ENCODE data around the gene IP6K1.
"Not testable (repeated sequence)": the region's sequence is repeated elsewhere in the genome, so short reads cannot be mapped to it uniquely, and the experiment has no call there.

The IP6K1 gene

DNA sequence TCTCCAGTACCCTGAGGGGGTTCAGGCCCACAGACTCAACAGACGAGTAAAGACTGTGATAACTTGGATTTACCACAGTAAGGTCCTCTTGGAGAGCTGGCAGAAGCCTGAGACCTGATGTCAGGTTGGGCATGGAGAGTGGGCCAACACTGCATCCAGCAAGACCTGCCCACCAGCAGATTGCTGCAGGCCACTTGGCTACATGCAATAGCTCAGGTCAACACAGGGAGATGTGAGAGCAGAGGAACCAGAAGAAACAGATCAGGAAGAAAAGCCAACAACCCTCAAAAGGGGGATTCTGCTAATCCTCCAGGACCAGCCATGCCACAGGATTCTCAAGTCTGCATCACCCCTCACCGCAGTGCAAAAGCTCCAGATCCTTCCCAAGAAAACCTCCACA lies 1.7 kb upstream of the IP6K1 start:
- Histone ChIP-seq H3K9me3 (ENCODE audit: severe bottlenecking) (no peaks in the 10 kb centered on the region), H3K36me3 (ENCODE audit: low read depth) (peaks cover 19% of the 10 kb centered on the region), H3K27me3 (ENCODE audit: insufficient read depth, poor library complexity, severe bottlenecking) (no peaks in the 10 kb centered on the region), H3K27ac (ENCODE audit: poor library complexity, severe bottlenecking) (no peak overlapping the region), H3K4me3 (ENCODE audit: severe bottlenecking) (no peak overlapping the region), H3K4me1 (ENCODE audit: insufficient read depth, poor library complexity, severe bottlenecking) (peaks cover 11% of the 10 kb centered on the region)
- no peak for ATAC-seq (ENCODE audit: low read depth)
- TF ChIP-seq, protein P1, sequence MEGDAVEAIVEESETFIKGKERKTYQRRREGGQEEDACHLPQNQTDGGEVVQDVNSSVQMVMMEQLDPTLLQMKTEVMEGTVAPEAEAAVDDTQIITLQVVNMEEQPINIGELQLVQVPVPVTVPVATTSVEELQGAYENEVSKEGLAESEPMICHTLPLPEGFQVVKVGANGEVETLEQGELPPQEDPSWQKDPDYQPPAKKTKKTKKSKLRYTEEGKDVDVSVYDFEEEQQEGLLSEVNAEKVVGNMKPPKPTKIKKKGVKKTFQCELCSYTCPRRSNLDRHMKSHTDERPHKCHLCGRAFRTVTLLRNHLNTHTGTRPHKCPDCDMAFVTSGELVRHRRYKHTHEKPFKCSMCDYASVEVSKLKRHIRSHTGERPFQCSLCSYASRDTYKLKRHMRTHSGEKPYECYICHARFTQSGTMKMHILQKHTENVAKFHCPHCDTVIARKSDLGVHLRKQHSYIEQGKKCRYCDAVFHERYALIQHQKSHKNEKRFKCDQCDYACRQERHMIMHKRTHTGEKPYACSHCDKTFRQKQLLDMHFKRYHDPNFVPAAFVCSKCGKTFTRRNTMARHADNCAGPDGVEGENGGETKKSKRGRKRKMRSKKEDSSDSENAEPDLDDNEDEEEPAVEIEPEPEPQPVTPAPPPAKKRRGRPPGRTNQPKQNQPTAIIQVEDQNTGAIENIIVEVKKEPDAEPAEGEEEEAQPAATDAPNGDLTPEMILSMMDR (IDR thresholded peaks at IDR 0.05; ENCODE audit: poor library complexity, severe bottlenecking), result no peak
- no peak for DNase-seq (ENCODE audit: low spot score)

DNA sequence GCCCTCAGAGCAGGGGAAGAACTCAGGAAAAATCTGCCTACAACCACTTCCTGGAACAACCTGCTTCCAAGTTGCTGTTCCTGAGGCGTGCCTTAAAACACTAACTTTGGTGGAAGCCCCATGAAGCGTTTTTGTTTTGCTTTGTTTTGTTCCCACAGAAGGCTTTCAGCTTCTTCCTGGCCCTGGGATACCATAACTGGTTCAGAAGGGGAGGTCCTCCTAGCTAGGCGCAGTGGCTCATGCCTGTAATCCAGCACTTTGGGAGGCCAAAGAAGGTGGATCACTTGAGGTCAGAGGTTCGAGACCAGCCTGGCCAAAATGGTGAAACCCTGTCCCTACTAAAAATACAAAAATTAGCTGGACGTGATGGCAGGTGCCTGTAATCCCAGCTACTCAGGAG lies 1.2 kb upstream of the IP6K1 start:
- DNase-seq (ENCODE audit: low spot score), result no peak
- Histone ChIP-seq H3K4me1 (ENCODE audit: insufficient read depth, poor library complexity, severe bottlenecking) (peaks cover 11% of the 10 kb centered on the region), H3K36me3 (ENCODE audit: low read depth) (peaks cover 19% of the 10 kb centered on the region), H3K27ac (ENCODE audit: poor library complexity, severe bottlenecking) (no peak overlapping the region), H3K4me3 (ENCODE audit: severe bottlenecking) (no peak overlapping the region), H3K27me3 (ENCODE audit: insufficient read depth, poor library complexity, severe bottlenecking) (no peaks in the 10 kb centered on the region), H3K9me3 (ENCODE audit: severe bottlenecking) (no peaks in the 10 kb centered on the region)
- TF ChIP-seq, protein P1 (IDR thresholded peaks at IDR 0.05; ENCODE audit: poor library complexity, severe bottlenecking), result no peak
- no peak for ATAC-seq (ENCODE audit: low read depth)

GRCh38 chr3:49787182-49787464 lies 781 bp upstream of the IP6K1 start:
- Histone ChIP-seq H3K27ac (ENCODE audit: poor library complexity, severe bottlenecking) (peak overlapping the region; percentile 49), H3K4me3 (ENCODE audit: severe bottlenecking) (peak overlapping the region; percentile 75), H3K36me3 (ENCODE audit: low read depth) (peaks cover 19% of the 10 kb centered on the region), H3K9me3 (ENCODE audit: severe bottlenecking) (no peaks in the 10 kb centered on the region), H3K4me1 (ENCODE audit: insufficient read depth, poor library complexity, severe bottlenecking) (peaks cover 11% of the 10 kb centered on the region), H3K27me3 (ENCODE audit: insufficient read depth, poor library complexity, severe bottlenecking) (no peaks in the 10 kb centered on the region)
- no peak for DNase-seq (ENCODE audit: low spot score)
- ATAC-seq (ENCODE audit: low read depth), result no peak
- TF ChIP-seq, protein P1 (IDR thresholded peaks at IDR 0.05; ENCODE audit: poor library complexity, severe bottlenecking), result no peak

DNA sequence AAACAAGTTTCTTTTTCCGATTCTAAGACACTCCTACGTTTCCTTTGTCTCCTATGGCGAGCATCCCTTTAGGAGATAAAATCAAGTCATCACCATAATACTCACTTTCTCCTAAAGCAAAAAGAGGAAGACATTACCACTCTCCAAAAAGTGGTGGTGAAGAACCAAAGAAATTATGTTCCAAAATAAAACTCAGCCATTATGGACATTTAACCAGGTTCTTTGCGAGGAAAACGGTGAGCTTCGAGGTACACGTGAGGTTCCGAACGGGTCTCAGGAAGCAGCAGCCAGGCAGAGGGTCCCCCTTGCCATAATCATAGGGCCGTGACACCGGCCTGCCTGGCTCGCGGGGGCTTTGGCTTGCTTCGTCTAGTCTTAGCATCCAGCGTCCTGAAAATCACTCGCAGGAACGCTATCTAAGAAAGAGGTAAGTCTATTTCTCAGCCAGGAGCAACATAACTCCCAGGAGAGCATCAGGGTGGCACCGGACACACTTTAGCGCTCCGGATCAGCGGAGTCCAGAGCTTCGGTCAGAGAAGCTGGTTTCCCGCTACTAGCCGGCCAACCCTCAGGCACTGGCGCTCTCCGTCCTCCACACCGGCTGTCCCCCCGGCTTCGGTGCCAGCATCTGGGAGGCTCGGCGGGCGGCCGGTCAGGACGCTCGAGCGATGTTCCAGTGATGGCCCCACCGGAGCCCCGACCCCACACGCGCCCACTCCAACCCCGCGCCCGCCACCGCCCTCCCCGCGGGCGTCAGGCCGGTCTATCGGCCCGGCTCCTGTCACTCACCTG lies 581 bp downstream of the IP6K1 start:
- H3K4me3 ChIP-seq (ENCODE audit: severe bottlenecking), result peak overlapping the region; percentile 75
- H3K4me1 ChIP-seq (ENCODE audit: insufficient read depth, poor library complexity, severe bottlenecking), result peaks cover 11% of the 10 kb centered on the region
- H3K36me3 ChIP-seq (ENCODE audit: low read depth), result peaks cover 29% of the 10 kb centered on the region
- ATAC-seq (ENCODE audit: low read depth) (peak; percentile 46), DNase-seq (ENCODE audit: low spot score) (peak; percentile 54)
- no peaks in the 10 kb centered on the region for H3K9me3 ChIP-seq (ENCODE audit: severe bottlenecking)
- no peaks in the 10 kb centered on the region for H3K27me3 ChIP-seq (ENCODE audit: insufficient read depth, poor library complexity, severe bottlenecking)
- TF ChIP-seq, protein P1 (IDR thresholded peaks at IDR 0.05; ENCODE audit: poor library complexity, severe bottlenecking), result no peak
- peak overlapping the region; percentile 49 for H3K27ac ChIP-seq (ENCODE audit: poor library complexity, severe bottlenecking)

GRCh38 chr3:49782277-49782676 lies 4.1 kb downstream of the IP6K1 start:
- Histone ChIP-seq H3K4me1 (ENCODE audit: insufficient read depth, poor library complexity, severe bottlenecking) (peaks cover 10% of the 10 kb centered on the region), H3K36me3 (ENCODE audit: low read depth) (peaks cover 42% of the 10 kb centered on the region)
- not testable (repeated sequence) for DNase-seq (ENCODE audit: low spot score); H3K27me3 ChIP-seq (ENCODE audit: insufficient read depth, poor library complexity, severe bottlenecking); H3K27ac ChIP-seq (ENCODE audit: poor library complexity, severe bottlenecking); ATAC-seq (ENCODE audit: low read depth); H3K9me3 ChIP-seq (ENCODE audit: severe bottlenecking); H3K4me3 ChIP-seq (ENCODE audit: severe bottlenecking)

Data from RWPE2 (cell line).